ENCODE measurements around the gene NFATC2. TPM values are rescaled to one million over a fixed set of nuclear protein-coding genes. Genes with fewer than 3 reads are reported as not detected.

The NFATC2 gene
- total RNA-seq, 2 experiments from 2014 or later: 15.7 to 17.4 TPM

DNA sequence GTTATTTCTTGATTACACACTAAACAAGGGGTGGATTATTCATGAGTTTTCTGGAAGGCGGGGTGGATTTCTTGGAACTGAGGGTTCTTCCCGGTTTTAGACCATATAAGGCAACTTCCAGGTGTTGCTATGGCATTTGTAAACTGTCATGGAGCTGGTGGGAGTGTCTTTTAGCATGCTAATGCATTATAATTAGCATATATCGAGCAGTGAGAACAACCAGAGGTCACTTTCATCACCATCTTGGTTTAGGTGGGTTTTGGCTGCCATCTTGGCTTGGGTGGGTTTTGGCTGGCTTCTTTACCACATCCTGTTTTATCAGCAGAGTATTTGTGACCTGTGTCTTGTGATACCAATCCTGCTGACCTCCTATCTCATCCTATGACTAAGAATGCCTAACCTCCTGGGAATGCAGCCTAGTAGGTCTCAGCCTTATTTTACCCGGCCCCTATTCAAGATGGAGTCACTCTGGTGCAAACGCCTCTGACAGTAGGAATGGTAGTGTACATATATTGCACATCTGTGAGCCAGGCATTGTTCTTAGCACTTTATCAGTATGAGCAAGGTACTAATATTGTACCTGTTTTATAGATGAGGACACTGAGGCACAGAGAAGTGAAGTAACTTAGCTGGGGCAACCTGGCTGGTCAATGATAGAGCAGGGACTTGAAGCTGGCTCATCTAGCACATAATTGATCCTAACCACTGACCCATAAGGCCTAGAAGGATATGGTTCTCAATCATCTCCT is 203.7 kb downstream of the NFATC2 start:
- Mint-ChIP-seq H3K27me3 (ENCODE audit: low read depth) (peaks cover 7% of the 10 kb centered on the region), H3K4me3 (no peak overlapping the region), H3K4me1 (ENCODE audit: low read depth) (no peaks in the 10 kb centered on the region), H3K36me3 (ENCODE audit: low read depth) (no peaks in the 10 kb centered on the region), H3K9me3 (peaks cover 3% of the 10 kb centered on the region), H3K27ac (no peak overlapping the region)
- DNase-seq: no peak
- intact Hi-C loops (cut with micrococcal nuclease): no loop called here
- CTCF ChIA-PET: interaction anchor here (0.9 to 1.1 kb wide), 2 partner anchors 11 to 13 kb away, joined by 3 read pairs; no protein-coding TSS in a partner anchor

GRCh38 chr20:51337126-51337805 is 205.3 kb downstream of the NFATC2 start:
- H3K4me3 Mint-ChIP-seq: no peak overlapping the region
- H3K4me1 Mint-ChIP-seq (ENCODE audit: low read depth): no peaks in the 10 kb centered on the region
- peaks cover 4% of the 10 kb centered on the region for H3K27me3 Mint-ChIP-seq (ENCODE audit: low read depth)
- CTCF ChIA-PET: interaction anchor here (0.6 to 0.8 kb wide), 3 partner anchors 11 to 257 kb away, joined by 3 to 4 read pairs (median 3); no protein-coding TSS in a partner anchor
- no peak overlapping the region for H3K27ac Mint-ChIP-seq
- H3K36me3 Mint-ChIP-seq (ENCODE audit: low read depth): no peaks in the 10 kb centered on the region
- no peak for DNase-seq
- no peaks in the 10 kb centered on the region for H3K9me3 Mint-ChIP-seq
- intact Hi-C loops (cut with micrococcal nuclease): no loop called here

Small RNAs within 50 kb of the gene (microRNA-seq; reads per million reads assigned to microRNA genes)
- gene MIR3194 (ENCODE audit: borderline microRNAs expressed, borderline replicate concordance): 10.4 reads per million, percentile 23 among the genes with 10 or more reads in this experiment

Other genes with a start within 250 kb of the NFATC2 start
- under 1 TPM; 0.12 to 0.17 TPM for gene ATP9A, start 225.7 kb upstream of the NFATC2 start, total RNA-seq